ENCODE results near the gene CRYBG1.
"Not testable (repeated sequence)": the region's sequence is repeated elsewhere in the genome, so short reads cannot be mapped to it uniquely, and the experiment has no call there.

Gene CRYBG1

DNA sequence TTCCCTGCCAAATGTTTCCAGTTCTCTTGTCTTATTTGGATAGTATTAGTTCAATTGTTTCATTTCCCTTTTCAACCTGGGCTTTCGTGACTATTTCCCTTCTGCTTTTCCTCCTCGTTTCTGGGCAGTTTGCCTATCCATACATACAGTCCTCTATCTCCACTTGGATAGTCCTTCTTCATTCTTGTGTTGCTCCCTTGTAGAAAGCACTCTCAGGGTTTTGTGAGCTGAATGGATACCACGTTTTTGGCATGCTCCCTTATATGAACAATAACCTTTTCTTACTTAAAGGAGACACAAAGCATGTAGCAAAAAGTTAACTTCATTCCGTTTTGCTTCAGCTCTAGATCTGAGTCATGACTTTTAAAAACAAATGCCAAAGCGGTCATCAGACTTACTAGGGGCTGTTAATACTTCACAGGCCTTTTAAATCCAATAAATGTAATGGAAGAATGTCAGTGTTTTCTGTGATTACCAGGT is 16.6 kb downstream of the CRYBG1 start:
- peak; percentile 4 for DNase-seq (ENCODE audit: low spot score)

DNA sequence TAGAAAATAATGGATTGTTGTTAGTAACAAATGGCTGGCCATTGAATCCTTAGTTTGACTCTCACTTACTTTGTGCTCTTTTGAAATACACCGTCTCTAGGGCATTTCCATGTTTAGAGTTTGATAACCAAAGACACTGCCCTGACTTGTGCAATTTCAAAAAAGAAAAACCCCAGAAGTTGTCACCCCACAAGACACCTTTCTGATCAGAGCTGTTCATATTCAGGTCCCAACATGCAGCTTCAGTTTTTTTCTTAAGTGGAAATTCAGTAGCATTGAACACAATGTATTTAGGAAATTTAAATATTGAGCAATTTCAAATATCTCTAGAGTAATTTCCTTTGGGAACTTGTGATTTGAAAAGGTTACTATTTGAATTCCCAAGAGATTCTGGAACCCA is 19.4 kb downstream of the CRYBG1 start:
- no peak for DNase-seq (ENCODE audit: low spot score)

DNA sequence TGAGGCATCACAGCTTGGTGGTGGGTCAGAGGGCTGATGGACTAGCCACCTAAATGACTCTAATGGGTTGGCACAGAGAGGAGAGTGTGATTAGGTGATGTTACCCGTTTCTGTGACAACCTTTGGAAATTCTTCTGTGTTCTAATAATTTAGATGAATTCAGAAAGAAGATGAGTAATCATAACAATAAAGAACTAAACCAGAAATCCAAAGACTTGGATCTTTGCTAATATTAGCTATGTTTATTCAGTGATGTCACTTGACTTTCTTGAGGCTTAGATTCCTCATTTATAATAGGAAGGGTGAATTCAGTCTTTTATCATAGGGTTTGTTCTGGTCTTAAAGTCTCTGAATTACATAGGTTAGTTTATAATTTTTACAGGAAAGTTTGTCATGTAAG is 19.9 kb downstream of the CRYBG1 start:
- no peak for DNase-seq (ENCODE audit: low spot score)

DNA sequence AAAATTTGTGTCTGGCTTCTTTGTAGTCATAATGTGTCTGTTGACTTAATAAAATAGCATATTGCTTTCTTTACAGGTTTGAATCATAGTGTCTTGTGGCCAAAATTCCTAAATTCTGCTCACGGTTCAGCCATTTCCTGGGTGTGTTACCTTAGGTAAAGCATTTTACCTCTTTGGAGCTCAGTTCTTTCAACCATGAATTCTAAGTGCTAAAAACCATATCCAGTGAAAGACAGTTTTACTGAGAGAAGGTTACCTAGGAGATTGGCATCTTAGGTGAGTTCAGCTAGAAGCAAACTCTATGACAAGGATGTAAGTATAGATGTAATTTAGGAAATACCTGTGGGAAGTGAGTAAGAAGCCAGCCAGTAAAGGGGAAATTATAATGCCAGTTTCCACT is 20.7 kb downstream of the CRYBG1 start:
- no peak for DNase-seq (ENCODE audit: low spot score)

DNA sequence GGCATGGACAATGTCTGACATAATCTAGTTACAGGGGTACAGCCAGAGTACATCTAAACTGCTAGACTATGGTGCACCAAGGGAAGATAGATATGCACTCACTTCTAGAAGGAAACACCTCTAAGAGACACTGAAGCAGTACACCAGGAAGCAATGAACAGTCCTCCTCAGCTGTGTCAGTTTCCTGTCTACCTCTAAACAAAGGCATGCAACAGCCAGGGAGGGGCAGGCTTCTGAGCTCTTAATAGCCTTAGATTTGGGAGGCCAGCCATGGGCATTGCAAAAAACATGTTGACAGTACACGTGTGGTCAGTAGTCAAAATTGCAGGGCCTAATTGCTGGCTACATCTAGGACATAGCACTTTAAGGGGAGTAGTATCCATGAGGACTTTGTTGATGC is 21.4 kb downstream of the CRYBG1 start:
- DNase-seq (ENCODE audit: low spot score): no peak

DNA sequence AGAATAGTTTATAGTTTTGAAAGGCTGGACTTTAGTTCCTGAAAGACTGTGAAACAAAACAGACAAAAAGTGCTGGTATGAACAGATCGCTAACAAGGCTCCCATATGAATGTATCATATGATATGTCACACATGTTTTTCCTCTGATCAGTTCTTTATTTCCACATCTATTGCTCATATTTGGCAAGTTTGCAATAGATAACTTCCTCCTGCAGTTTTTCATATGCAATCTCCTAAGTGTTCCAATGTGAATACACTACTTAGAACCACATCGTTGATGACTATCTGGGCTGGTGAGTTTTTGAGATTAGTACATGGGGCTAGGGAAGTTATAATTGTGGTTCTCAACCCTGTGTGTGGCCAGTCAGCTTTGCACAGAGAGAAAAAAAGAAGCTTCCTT is 23.1 kb downstream of the CRYBG1 start:
- DNase-seq (ENCODE audit: low spot score): no peak

DNA sequence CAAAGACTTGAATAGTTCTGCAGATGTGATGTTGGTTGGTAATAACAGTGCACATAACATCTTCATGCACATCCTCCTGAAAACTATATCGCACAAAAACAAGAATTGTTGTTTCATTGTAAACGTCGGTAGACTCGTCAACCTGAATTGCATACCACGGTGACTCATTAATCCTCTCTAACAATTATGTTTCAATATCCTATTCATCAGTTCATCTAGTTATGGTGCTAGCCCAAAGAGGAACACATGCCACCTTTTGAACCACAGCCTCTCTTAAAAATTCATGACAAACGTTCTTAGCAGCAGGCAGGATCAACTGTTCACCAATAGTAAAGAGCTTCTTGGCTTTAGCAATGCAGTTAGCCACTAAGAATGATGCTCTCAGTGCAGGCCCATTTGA is 25.0 kb downstream of the CRYBG1 start:
- DNase-seq (ENCODE audit: low spot score): no peak

DNA sequence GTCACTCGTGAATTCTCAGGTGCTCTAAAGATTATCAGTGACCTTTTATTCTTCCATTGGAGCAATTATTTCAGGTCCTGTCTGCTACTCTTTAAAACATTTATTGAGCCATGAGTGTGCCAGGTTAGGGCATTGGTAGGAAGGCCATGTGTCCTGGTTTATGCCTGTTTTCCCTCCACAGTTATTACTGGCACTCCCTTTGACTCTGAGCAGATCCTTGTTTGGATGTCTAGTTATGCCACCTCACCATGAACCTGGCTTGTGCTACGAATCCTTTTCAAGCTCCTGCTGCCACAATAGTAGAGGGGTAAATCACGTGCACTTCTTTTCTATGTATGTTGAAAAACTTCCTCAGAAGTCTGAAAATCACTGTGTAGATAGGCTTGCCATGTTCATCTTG is 27.4 kb downstream of the CRYBG1 start:
- DNase-seq (ENCODE audit: low spot score): no peak

DNA sequence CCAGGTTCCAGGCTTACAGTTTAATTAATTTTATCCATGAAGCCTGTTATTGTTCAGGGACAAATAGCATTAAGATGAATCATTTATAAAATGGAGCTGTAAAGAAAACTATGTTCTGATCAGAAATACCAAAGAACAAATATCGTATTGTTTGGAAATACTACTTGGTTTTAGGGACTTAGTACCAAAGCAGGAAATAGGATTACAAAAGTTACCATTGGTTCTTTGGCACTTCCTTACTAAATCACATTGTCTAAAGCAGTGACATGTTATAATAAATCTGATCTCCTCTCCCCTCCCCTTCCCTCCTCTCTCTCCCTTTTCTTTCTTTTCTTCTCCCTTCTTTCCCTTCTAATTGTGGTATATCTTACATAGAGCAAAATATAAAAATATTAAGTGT is 29.6 kb downstream of the CRYBG1 start:
- no peak for DNase-seq (ENCODE audit: low spot score)

DNA sequence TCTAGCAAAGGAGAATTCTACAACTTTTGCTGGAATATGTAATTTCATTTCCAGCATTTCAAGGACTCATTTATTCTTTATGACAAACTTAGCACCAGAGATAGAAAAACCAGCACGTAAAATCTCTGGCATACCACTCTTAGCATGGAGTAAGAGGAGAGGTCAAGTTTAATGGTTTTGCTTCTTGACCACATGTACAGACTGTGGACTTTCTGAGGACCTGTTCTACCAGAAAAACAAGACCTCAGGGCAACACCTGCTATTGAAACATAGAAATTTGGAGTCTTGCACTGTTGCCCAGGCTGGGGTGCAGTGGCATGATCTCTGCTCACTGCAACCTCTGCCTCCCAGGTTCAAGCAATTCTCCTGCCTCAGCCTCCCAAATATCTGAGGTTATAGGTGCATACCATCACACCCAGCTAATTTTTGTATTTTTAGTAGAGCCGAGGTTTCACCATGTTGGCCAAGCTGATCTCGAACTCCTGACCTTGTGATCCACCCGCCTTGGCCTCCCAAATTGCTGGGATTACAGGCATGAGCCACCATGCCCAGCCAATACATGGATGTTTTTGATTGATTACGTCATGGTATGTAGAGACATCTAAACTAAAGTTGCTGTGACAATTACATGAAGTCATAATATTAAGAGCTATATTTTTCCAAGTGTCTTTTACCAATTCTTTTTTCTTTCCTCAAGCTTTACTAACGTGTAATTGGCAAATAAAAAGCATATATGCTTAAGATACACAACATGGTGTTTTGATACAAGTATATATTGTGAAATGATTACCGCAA is 36.1 kb downstream of the CRYBG1 start:
- DNase-seq (ENCODE audit: low spot score): no peak

DNA sequence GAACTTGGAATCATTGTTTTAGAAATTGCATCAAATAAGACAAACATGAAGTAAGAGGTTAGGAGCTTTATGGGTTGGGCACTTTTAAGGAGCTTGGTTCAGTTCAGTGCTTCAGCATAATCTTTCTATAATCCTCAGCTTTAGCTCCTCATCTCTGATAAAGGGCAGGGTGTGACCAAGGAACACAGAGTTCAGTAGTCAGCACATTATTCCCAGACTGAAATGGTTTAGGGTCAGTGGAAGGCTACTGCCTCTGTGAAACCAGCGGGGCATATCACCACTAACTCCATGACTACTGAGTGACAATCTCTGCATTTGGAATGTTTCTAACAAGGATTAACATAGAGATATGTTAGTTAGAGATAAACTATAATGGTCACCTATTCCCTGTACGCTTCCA is 36.9 kb downstream of the CRYBG1 start:
- DNase-seq (ENCODE audit: low spot score): no peak

DNA sequence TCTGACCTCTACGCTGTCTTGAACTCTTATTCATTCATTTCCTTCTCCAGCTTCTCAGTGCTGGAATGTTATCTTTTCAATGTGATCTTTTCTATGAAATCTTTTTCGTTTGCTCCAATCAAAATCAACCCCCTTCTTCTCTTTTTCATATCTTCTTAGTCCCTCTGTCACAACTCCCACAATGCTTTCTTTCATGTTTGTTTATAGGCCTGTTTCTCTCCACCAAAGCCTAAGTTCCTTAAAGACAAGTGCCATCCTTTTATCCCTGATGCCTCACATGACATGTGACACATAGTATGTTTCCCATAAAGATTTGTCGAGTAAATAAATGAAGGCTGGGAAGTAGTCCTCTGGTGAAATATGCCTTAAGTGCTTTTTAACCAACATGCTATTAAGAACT is 38.1 kb downstream of the CRYBG1 start:
- DNase-seq (ENCODE audit: low spot score): no peak

DNA sequence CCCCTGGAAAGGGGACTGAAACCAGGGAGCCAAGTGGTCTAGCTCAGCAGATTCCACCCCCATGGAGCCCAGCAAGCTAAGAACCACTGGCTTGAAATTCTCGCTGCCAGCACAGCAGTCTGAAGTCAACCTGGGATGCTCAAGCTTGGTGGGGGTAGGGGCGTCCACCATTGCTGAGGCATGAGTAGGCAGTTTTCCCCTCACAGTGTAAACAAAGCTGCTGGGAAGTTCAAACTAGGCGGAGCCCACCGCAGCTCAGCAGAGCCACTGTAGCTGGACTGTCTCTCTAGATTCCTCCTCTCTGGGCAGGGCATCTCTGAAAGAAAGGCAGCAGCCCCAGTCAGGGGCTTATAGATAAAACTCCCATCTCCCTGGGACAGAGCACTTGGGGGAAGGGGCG is 44.5 kb downstream of the CRYBG1 start:
- not testable (repeated sequence) for DNase-seq (ENCODE audit: low spot score)

DNA sequence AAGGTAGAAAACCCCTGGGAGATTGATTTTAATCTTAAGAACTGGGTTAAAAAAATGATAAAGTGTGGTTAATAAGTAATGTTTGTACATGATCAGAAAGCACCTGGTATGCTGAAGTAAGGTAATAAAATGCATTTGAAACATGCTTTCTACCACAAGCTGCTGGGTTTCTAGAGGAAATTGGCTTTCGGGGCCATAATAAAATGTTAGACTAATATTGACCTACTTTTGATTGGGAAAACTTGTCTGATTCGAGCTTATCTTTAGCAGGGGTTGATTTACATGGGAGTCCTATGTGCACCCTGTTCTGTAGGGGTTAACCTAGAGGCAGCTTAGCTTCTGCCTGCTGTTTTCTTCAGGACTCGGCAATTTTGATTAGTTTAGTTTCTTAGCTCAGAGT is 50.5 kb downstream of the CRYBG1 start:
- DNase-seq (ENCODE audit: low spot score): no peak

DNA sequence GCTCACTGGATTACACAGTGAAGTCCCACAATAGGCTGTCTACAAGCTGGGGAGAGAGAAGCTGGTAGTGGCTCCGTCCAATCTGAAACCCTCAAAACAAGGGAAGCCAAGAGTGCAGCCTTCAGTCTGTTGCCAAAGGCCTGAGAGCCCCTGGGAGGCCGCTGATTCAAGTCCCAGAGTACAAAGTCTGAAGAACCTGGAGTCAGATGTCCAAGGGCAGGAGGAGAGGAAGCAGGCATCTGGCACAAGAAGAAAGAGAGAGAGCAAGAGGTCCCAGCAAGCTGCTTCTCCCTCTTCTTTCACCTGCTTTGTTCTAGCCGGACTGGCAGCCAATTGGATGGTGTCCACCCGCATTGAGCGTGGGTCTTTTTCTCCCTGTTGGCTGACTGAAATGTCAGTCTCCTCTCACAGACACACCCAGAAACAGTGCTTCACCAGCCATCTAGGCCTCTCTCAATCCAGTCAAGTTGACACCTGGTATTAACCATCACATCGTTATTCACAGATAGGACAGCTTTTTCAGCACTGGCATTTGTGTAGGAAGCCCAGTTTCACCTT is 51.2 kb downstream of the CRYBG1 start:
- DNase-seq (ENCODE audit: low spot score): no peak

DNA sequence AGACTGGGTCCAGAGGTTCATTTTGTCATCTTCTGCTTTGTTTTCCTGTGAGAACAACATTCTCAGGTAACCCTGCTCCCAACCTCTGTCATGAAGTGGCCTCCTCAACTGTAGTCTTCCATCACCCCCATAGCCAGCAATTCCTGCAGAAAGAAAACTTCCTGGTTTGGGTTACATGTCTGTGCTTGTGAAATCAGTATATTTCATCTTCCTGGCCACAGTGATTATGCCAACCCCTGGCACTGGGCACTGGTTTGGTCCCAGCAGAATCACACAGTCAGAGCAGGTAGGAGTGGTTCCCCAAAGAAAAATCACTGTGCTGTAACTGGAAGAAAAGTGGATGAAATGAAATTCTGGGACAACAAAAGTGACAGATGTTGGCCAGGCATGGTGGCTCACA is 52.5 kb downstream of the CRYBG1 start:
- no peak for DNase-seq (ENCODE audit: low spot score)

DNA sequence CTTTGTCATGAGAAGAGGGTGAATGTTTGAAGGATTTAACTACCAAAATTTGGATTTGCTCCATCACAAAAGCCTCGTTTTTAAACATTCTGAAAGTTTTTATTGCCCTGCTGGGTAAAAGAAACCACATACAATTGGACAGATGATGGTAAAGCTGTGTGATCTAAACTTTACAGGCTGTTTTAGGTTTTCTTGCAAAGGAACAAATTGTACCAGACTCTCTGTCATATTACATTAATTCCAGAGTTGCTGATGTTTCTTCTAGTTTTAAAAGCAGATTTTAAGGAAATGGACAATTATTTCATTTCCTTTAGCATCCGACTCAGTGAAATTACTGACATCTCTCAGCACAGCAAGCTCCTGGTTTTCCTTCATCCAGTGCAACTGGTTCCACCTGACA is 53.2 kb downstream of the CRYBG1 start:
- DNase-seq (ENCODE audit: low spot score): no peak

DNA sequence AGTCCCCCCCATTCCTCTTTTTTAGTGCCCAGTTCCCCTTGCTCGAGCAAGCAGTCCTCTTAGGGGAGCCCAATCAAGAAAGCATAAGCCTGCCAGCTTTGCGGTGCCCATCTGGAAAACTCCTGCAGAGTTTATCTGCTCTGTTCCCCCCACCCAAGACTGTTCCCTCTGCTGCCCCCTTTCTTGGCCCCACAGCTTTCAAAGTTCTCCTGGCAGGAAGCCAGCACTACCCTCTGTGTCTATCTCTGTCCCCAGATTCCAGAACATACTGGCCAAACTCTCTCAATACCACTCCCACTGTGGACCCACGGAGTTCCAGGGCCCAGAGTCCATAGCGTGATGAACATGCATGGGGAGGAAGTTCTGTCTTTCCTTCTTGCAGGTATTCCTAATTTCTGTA is 55.4 kb downstream of the CRYBG1 start:
- DNase-seq (ENCODE audit: low spot score): no peak

DNA sequence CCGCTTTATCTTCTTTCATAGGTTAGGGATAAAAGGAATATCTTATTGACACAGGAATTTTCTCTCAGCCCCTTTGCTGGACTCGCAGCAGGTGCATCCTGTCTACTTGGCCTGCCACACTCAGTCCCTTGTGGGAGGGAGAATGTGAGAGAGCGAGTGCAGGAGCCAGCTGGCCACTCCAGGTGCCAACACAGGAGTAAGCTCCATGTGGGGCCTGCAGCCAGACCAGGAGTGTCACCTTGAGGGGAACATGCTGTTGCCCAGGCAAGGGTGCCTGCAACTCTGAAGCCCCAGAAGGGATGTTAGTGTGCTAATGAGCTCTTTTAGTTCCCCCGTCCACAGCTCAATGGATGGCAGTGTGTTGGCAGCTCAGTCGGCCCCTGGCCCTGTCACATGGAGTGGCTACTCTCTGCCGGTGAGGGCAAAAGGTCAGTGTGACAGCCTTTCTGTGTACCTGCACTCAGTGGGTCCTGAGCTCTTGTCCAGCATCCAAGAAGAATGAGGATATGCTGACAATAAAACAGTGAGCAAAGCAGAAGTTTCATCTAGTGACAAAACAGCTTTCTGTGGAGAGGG is 57.1 kb downstream of the CRYBG1 start:
- DNase-seq (ENCODE audit: low spot score): no peak

DNA sequence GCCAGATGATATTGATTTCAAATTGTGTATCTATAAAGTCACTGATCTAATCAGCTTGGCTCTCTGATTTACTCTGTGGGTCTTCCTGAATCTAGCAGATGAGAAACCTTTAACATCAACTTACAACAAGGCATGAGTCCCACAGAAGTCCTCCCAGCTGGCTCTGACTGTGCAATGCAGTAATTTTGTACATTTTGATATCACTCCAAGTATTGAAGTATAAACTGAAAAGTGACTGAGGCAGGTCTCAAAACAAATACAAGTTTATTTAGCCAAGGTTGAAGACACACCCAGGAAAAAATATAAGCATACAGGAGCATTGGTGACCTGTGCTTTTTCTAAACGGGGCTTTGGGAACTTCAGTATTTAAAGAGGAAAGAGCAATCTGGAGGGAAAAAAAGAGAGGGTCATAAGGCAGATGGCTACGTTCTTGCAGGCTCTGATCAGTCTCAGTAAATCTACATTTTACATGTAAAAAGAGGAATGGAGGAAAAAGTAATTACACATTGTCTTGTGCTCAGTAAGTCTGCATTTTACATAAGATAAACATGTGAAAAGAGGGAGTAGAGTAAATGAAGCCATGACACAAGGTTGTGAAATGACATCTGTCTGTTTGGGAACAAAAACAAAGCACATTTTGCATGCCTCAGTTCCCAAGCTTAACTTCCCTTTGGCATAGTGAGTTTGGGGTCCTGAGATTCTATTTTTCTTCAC is 59.5 kb downstream of the CRYBG1 start:
- no peak for DNase-seq (ENCODE audit: low spot score)

DNA sequence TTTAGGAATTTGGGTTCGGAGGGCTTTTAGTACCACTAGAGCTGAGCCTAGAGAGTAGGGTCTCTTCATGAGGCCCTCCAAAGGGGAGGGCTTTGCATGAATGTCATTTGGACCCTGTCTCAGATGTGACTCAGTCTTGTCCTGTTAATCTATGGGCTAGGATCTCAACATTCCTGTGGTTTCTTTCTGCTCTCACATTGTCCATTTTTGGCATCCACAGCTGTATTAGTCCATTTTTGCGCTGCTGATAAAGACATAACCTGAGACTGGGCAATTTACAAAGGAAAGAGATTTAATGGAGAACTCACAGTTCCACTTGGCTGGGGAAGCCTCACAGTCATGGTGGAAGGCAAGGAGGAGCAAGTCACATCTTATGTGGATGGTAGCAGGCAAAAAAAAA is 61.0 kb downstream of the CRYBG1 start:
- DNase-seq (ENCODE audit: low spot score): no peak

DNA sequence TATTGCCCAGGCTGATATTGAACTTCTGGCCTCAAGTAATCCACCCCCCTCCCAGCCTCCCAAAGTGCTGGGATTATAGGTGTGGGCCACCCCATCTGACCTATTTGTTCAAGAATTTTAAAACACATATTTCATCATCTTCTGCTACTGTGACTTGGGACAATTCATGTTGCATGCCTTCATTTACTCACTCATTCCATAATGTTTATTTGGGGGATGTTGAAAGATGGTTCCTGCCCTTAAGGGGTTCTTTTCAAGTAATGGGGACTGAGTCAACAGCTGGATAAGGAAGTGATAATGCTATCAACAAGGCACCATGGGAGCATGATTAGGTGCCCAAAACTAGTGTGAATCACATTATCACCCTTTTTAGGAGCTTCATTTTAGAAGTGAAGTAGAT is 62.0 kb downstream of the CRYBG1 start:
- DNase-seq (ENCODE audit: low spot score): no peak

DNA sequence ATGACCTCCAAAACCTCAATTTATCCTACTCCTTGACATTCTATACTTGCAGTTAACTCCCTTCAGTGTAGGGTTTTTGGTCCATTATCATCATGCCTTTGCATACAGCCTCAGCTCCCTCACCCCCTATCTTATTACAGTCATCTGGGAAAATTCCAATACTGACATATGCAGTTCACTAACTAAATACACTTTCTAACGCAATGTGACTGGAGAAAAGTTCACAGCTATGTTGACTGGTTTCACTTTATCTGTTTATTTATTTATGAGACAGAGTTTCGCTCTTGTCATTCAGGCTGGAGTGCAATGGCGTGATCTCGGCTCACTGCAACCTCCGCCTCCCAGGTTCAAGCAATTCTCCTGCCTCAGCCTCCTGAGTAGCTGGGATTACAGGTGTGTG is 64.9 kb downstream of the CRYBG1 start:
- no peak for DNase-seq (ENCODE audit: low spot score)
